Spinal cord (tissue), 10 donors: Measurements from ENCODE around the gene PLEKHA8. TPM values are rescaled to one million over a fixed set of nuclear protein-coding genes. Genes with fewer than 3 reads are reported as not detected.
"Not testable (repeated sequence)": the region's sequence is repeated elsewhere in the genome, so short reads cannot be mapped to it uniquely, and the experiment has no call there.

Source experiments
- DNase-seq, 6 donors: peaks; one replicate each; pipeline versions ENCODE4 v3.0.0 to v3.0.0-alpha.2; 2013 to 2015; ENCODE audit warnings: low spot score in 6 of 6, low read depth in 4 of 6
- H3K27ac ChIP-seq: one replicate; pipeline ENCODE4 v1.5.1; 2013; ENCODE audit warnings: low read depth, low read length, control low read depth
- H3K27me3 ChIP-seq: one replicate; pipeline ENCODE4 v1.6.1; 2013; ENCODE audit warnings: low read length; ENCODE audit not compliant: control insufficient read depth, insufficient read depth
- H3K36me3 ChIP-seq: one replicate; pipeline ENCODE4 v1.6.1; 2013; ENCODE audit warnings: low read length; ENCODE audit not compliant: control insufficient read depth, insufficient read depth
- H3K4me1 ChIP-seq: one replicate; pipeline ENCODE4 v1.6.1; 2013; ENCODE audit warnings: low read length; ENCODE audit not compliant: control insufficient read depth, insufficient read depth
- H3K4me3 ChIP-seq: one replicate; pipeline ENCODE4 v1.5.1; 2013; ENCODE audit warnings: low read depth, low read length, control low read depth
- H3K9me3 ChIP-seq: one replicate; pipeline ENCODE4 v1.6.1; 2013; ENCODE audit warnings: low read length; ENCODE audit not compliant: control insufficient read depth, insufficient read depth
- WGBS: methylation state at CpG from one replicate; pipeline ENCODE4 v1.1.5; 2013; ENCODE audit warnings: missing lambda C conversion rate; ENCODE audit not compliant: insufficient coverage; 5-methylcytosine and 5-hydroxymethylcytosine counted together
- polyA plus RNA-seq, 2 donors: library from polyadenylated mRNA; unstranded; fragments of 120-200 nt; gene quantifications; one replicate each; pipeline ENCODE4 v1.2.1, GENCODE V29; 2013; ENCODE audit not compliant: insufficient read length in 2 of 2
- total RNA-seq, 2 donors: library from RNA; depleted of rRNA in 1 of 2; stranded (reverse); fragments of 120-200 nt in 1 of 2; fragments of >200 nt in 1 of 2; gene quantifications; one replicate each; pipeline versions ENCODE4 v1.2.3 to v1.2.4, GENCODE V29; 2013 to 2014
- donor health status: healthy.

The PLEKHA8 gene
- total and polyA plus RNA-seq, 4 donors: 13.8 to 22.6 (median 19.0) TPM

- no peak overlapping the region for H3K27ac ChIP-seq
- H3K9me3 ChIP-seq: no peaks in the 10 kb centered on the region
- H3K4me3 ChIP-seq: no peak overlapping the region
- H3K27me3 ChIP-seq: no peaks in the 10 kb centered on the region
- no peaks in the 10 kb centered on the region for H3K36me3 ChIP-seq
- no peak for DNase-seq
- no peaks in the 10 kb centered on the region for H3K4me1 ChIP-seq
Observed at GRCh38 chr7:30087371-30087770, 59.2 kb downstream of the PLEKHA8 start.

- no peak overlapping the region for H3K27ac ChIP-seq
- no peak for DNase-seq
- H3K9me3 ChIP-seq: no peaks in the 10 kb centered on the region
- no peak overlapping the region for H3K4me3 ChIP-seq
- no peaks in the 10 kb centered on the region for H3K4me1 ChIP-seq
- H3K36me3 ChIP-seq: no peaks in the 10 kb centered on the region
- H3K27me3 ChIP-seq: no peaks in the 10 kb centered on the region
Observed at GRCh38 chr7:30088362-30088761, 60.1 kb downstream of the PLEKHA8 start.

DNA sequence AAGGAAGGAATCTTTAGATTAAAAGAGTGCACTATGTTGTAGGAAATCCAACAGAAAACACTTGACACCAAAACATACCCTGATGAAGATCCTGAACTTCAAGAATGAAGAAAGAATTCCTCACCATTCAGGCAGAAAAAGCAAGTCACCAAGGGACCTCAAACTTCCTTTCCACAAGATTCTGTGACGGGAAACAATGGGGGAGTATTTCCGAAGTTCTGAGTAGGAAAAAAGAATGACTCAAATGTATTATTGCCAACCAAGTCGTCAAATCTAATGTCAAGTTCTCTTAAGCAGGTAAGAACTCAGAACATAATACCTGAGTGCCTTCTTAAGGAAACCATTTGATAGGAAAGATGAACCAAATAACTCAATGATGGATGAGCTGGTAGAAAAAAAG, 61.9 kb downstream of the PLEKHA8 start:
- WGBS: no CpG with 5 or more reads among the region's 3 CpGs
- Histone ChIP-seq H3K36me3 (no peaks in the 10 kb centered on the region), H3K27me3 (no peaks in the 10 kb centered on the region), H3K9me3 (no peaks in the 10 kb centered on the region), H3K27ac (no peak overlapping the region), H3K4me3 (no peak overlapping the region), H3K4me1 (no peaks in the 10 kb centered on the region)
- DNase-seq: no peak

DNA sequence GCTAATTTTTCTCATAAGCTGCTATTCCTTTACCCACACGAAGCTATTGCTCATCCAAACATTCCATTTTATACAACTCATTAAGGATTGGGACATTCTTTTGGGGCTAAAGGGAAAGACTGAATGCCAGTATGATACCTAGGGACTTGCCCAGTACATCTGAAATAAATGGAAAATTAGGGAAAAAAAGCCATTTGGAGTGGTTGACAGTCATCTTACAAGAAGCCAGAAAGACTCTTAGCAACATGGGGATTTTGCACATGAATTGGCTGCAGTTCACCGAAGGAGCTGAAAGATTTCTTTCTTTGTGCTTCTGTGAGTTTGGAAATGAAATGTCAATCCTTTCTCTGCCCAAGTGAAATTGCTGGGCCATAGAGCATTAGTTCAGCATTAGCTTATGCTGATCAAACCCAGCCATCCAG, 63.3 kb downstream of the PLEKHA8 start:
- Histone ChIP-seq H3K27ac (no peak overlapping the region), H3K4me1 (no peaks in the 10 kb centered on the region), H3K4me3 (no peak overlapping the region), H3K36me3 (no peaks in the 10 kb centered on the region), H3K9me3 (no peaks in the 10 kb centered on the region), H3K27me3 (no peaks in the 10 kb centered on the region)
- DNase-seq: peak in 2 of 6 donors; percentile 12 to 80
- WGBS: 50% methylated on average over 1 of the region's 2 CpGs

DNA sequence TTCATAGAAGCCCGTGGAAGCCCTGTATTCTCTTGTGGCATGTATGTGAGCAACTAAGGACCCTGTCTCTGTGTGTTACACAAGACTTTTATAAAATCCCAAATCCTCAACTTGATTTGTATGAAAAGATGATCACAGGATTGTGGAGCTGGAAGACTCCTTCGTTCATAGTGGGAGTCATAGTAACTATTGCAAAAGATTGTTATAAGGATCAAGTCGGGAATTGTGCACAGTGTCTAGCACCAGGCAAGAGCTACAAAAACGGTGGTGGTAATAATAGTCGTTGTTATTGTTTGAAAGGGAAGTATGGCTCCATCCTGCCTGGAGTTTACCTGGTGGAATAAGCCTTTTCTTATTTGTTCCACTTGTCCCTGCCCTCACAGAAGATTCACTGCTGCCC, 63.8 kb downstream of the PLEKHA8 start:
- DNase-seq: no peak
- H3K4me1 ChIP-seq: no peaks in the 10 kb centered on the region
- H3K27me3 ChIP-seq: no peaks in the 10 kb centered on the region
- 76% methylated on average over 2 of the region's 5 CpGs for WGBS
- no peak overlapping the region for H3K4me3 ChIP-seq
- no peaks in the 10 kb centered on the region for H3K9me3 ChIP-seq
- H3K27ac ChIP-seq: no peak overlapping the region
- no peaks in the 10 kb centered on the region for H3K36me3 ChIP-seq

DNA sequence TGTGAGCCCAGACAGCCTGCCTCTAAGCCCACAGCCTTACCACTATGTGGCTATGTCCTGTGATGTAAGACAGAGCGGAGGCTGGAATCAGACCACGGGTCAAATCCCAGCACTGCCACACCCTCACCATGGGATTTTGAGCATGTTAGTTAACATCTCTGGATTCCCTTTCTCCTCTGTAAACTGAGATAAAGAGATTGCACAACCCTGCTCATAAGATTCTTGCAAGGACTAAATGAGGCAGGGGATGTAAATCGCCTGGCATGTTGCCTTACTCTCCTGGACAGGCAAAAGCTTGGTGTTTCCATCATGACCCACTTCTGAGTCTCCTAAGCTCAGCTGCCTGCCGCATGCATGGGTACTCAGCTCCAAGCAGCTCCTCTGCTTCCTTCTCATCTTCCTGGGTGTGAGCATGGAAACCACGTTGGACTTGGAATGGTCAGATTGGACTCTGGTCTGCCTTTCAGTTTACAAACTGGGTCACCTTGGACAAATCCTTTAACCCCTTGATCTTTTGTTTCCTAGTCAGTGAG, 65.3 kb downstream of the PLEKHA8 start:
- no peak overlapping the region for H3K4me3 ChIP-seq
- H3K9me3 ChIP-seq: no peaks in the 10 kb centered on the region
- H3K4me1 ChIP-seq: no peaks in the 10 kb centered on the region
- no peak for DNase-seq
- H3K27ac ChIP-seq: no peak overlapping the region
- H3K27me3 ChIP-seq: no peaks in the 10 kb centered on the region
- 88% methylated on average over 5 of the region's 5 CpGs for WGBS
- no peaks in the 10 kb centered on the region for H3K36me3 ChIP-seq

GRCh38 chr7:30098599-30098998, 70.4 kb downstream of the PLEKHA8 start:
- H3K27ac ChIP-seq, H3K36me3 ChIP-seq, H3K27me3 ChIP-seq, H3K4me1 ChIP-seq, H3K9me3 ChIP-seq, H3K4me3 ChIP-seq, DNase-seq: not testable (repeated sequence)
- WGBS: 98% methylated on average over 20 of the region's 21 CpGs

DNA sequence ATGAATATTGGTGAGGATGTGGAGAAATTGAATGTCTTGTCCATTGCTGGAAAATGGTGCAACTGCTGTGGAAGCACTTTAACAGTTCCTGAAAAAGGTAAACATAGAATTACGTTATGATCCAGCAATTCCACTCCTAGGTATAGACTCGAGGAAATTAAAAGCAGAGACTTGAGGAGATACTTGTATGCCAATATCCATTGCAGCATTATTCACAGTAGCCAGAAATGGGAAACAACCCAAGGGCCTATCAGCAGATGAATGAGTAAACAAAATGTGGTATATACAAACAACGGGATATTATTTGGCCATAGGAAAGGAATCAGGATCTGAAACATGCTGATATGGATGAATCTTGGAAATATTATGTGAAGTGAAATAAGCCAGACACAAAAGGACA, 74.1 kb downstream of the PLEKHA8 start:
- no CpG with 5 or more reads among the region's 3 CpGs for WGBS
- no peak overlapping the region for H3K27ac ChIP-seq
- H3K36me3 ChIP-seq: no peaks in the 10 kb centered on the region

DNA sequence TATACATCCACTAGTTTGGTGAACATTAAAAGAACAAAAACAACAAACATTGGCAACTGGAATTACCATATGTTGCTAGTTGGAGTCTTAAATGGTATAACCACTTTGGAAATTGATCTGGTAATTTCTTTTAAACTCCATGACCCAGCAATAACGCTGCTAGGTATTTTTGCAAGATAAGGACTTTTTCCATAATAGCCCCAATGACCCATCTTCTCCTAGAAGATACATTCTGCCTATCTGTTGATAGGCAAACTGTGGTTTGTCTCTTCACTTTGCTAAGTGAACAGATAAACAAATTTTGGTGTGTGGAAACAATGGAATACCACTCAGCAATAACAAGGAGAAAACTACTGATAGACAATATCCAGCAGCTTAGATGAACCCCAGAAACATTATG, 75.9 kb downstream of the PLEKHA8 start:
- Histone ChIP-seq H3K36me3 (no peaks in the 10 kb centered on the region), H3K27me3 (no peaks in the 10 kb centered on the region), H3K27ac (no peak overlapping the region), H3K4me1 (no peaks in the 10 kb centered on the region), H3K4me3 (no peak overlapping the region), H3K9me3 (no peaks in the 10 kb centered on the region)
- no peak for DNase-seq
- WGBS: no CpG with 5 or more reads among the region's 1 CpG

More for the DNA sequence above, 74.1 kb downstream of the PLEKHA8 start:
- H3K9me3 ChIP-seq: no peaks in the 10 kb centered on the region
- no peak for DNase-seq
- no peak overlapping the region for H3K4me3 ChIP-seq
- no peaks in the 10 kb centered on the region for H3K4me1 ChIP-seq
- no peaks in the 10 kb centered on the region for H3K27me3 ChIP-seq

DNA sequence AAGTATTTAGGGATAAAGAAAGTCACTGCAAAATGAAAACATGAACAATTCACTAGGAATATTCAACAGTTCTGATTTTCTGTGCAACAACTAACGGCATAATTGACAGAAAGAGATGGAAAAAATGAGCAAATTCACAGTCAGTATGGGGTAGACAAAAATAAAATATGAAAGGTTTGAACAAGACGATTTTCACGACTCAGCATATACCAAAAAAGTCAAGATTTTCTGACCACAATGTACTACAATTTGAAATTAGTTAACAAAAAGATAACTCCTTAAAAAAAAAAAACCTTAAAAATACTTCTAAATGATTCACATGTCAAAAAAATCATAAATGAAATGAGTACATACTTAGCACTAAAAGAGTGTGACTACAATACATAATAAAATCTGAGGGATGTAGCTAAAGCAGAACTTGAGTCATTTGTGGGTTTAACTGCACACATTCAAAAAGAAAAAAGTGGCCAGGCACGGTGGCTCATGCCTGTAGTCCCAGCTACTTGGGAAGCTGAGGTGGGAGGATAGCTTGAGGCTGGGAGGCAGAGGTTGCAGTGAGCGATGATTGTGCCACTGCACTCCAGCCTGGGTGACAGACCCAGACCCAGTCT, 84.0 kb downstream of the PLEKHA8 start:
- Histone ChIP-seq H3K4me3 (no peak overlapping the region), H3K9me3 (peaks cover 2% of the 10 kb centered on the region), H3K27ac (no peak overlapping the region), H3K36me3 (no peaks in the 10 kb centered on the region), H3K27me3 (no peaks in the 10 kb centered on the region), H3K4me1 (no peaks in the 10 kb centered on the region)
- DNase-seq: no peak
- WGBS: 100% methylated on average over 1 of the region's 5 CpGs
